ENCODE data around the gene PALB2. TPM values are rescaled to one million over a fixed set of nuclear protein-coding genes. Genes with fewer than 3 reads are reported as not detected.

Gene PALB2
- total and polyA plus RNA-seq, 2 of the 13 experiments (the other 11 are each of a cell fraction or from before 2014, with no cell fraction given): 12.1 to 40.9 TPM

GRCh38 chr16:23563186-23563585 lies 77.9 kb downstream of the PALB2 start (continued):
- TF ChIP-seq ZHX2 (IDR thresholded peaks at IDR 0.05; ENCODE audit: low read depth) (no peak), ZHX2 (CRISPR knock-in tag; IDR thresholded peaks at IDR 0.05; ENCODE audit: borderline replicate concordance) (no peak), ZNF235 (CRISPR knock-in tag; IDR thresholded peaks at IDR 0.05; ENCODE audit: borderline replicate concordance) (no peak), SMARCE1 (IDR thresholded peaks at IDR 0.05; ENCODE audit: borderline replicate concordance) (no peak), BRF2 (CRISPR knock-in tag; IDR thresholded peaks at IDR 0.05) (no peak), ZFY (CRISPR knock-in tag; IDR thresholded peaks at IDR 0.05) (no peak), HCFC1 (IDR thresholded peaks at IDR 0.05; ENCODE audit: low read depth, low read length) (no peak), ZNF333 (CRISPR knock-in tag; IDR thresholded peaks at IDR 0.05; ENCODE audit: borderline replicate concordance) (no peak), ZNF136 (CRISPR knock-in tag; IDR thresholded peaks at IDR 0.05; ENCODE audit: low read depth) (no peak)

Measured in HepG2 (cell line).